GM12878 (cell line): ENCODE measurements around the gene AGBL5. TPM values are rescaled to one million over a fixed set of nuclear protein-coding genes. Genes with fewer than 3 reads are reported as not detected.

Experiments used
- BMI1 ChIP-seq: fragments of 450-650 bp; IDR thresholded peaks from 2 replicates; pipeline ENCODE4 v1.6.1; 2016; ENCODE audit warnings: mild to moderate bottlenecking, moderate library complexity, borderline replicate concordance
- BRCA1 ChIP-seq: IDR thresholded peaks from 2 replicates; pipeline ENCODE4 v1.6.1; 2011; ENCODE audit warnings: low read depth, low read length, improper control_type of control experiment
- CBX5 ChIP-seq: sonication (generic); IDR thresholded peaks from 2 replicates; pipeline ENCODE4 v1.6.1; 2016; ENCODE audit warnings: low read depth, moderate library complexity, mild to moderate bottlenecking, inconsistent platforms
- DPF2 ChIP-seq: fragments of 450-650 bp; IDR thresholded peaks from 2 replicates; pipeline ENCODE4 v1.6.1; 2017; ENCODE audit warnings: mild to moderate bottlenecking
- GABPA ChIP-seq: IDR thresholded peaks from 2 replicates; pipeline ENCODE4 v1.6.1; 2014; ENCODE audit warnings: antibody characterized with exemption, low read depth, mild to moderate bottlenecking, inconsistent platforms
- HDGF ChIP-seq: fragments of 450-650 bp; IDR thresholded peaks from 2 replicates; pipeline ENCODE4 v1.6.1; 2016; ENCODE audit warnings: antibody characterized with exemption
- IKZF1 ChIP-seq: fragments of 450-650 bp; conservative IDR thresholded peaks from 2 replicates; pipeline ENCODE4 v1.6.1; 2017; ENCODE audit warnings: antibody characterized with exemption, mild to moderate bottlenecking
- IKZF2 ChIP-seq, 2 experiments: fragments of 450-650 bp; IDR thresholded peaks; 2 replicates each; pipeline ENCODE4 v1.6.1; 2017; ENCODE audit warnings: mild to moderate bottlenecking in 2 of 2, moderate library complexity in 2 of 2
- KDM1A ChIP-seq: fragments of 200-600 bp; sonication (generic); IDR thresholded peaks from 2 replicates; pipeline ENCODE4 v1.6.1; 2016; ENCODE audit warnings: borderline replicate concordance
- MYB ChIP-seq: fragments of 150-350 bp; IDR thresholded peaks from 2 replicates; pipeline ENCODE4 v1.6.1; 2014; ENCODE audit warnings: mild to moderate bottlenecking, low read depth, low read length, borderline replicate concordance
- NFYB ChIP-seq: IDR thresholded peaks from 2 replicates; pipeline ENCODE4 v1.6.1; 2011; ENCODE audit warnings: low read depth, mild to moderate bottlenecking, low read length, improper control_type of control experiment, moderate library complexity; ENCODE audit not compliant: insufficient read depth
- RFX5 ChIP-seq: IDR thresholded peaks from 2 replicates; pipeline ENCODE4 v1.6.1; 2011; ENCODE audit warnings: low read depth, low read length, improper control_type of control experiment
- SMARCA5 ChIP-seq: fragments of 450-650 bp; IDR thresholded peaks from 2 replicates; pipeline ENCODE4 v1.6.1; 2017; ENCODE audit warnings: mild to moderate bottlenecking
- SRF ChIP-seq, 2 experiments: IDR thresholded peaks; 2 replicates each; pipeline ENCODE4 v1.6.1; 2011; ENCODE audit warnings: low read depth in 2 of 2, low read length in 2 of 2, mild to moderate bottlenecking in 1 of 2, moderate library complexity in 1 of 2
- TAF1 ChIP-seq: IDR thresholded peaks from 2 replicates; pipeline ENCODE4 v1.6.1; 2011; ENCODE audit warnings: mild to moderate bottlenecking, low read depth, low read length, borderline replicate concordance
- ZNF622 ChIP-seq: fragments of 450-650 bp; IDR thresholded peaks from 2 replicates; pipeline ENCODE4 v1.6.1; 2017; ENCODE audit warnings: mild to moderate bottlenecking, inconsistent platforms
- ZSCAN29 ChIP-seq: fragments of 450-650 bp; IDR thresholded peaks from 2 replicates; pipeline ENCODE4 v1.6.1; 2017; ENCODE audit warnings: mild to moderate bottlenecking, moderate library complexity
- ZZZ3 ChIP-seq: IDR thresholded peaks from 2 replicates; pipeline ENCODE4 v1.6.1; 2011; ENCODE audit warnings: low read depth; ENCODE audit not compliant: control insufficient read depth, insufficient read length
- polyA plus RNA-seq, 11 experiments: library from polyadenylated mRNA; depleted of rRNA in 4 of 11; unstranded in 6 of 11; stranded (reverse) in 5 of 11; fragments of >200 nt; fragmentation: Nextera tagmentation in 4 of 11; fragmentation: Illumina TruSeq in 1 of 11; extraction: Ambion mirVana in 4 of 11; extraction: Trizol in 1 of 11; gene quantifications; 1 replicate in 1 of 11; 2 replicates in 10 of 11; pipeline versions ENCODE4 v1.2.1 to v1.2.3, GENCODE V29; 2011 to 2016; ENCODE audit warnings: inconsistent platforms in 2 of 11, missing spikeins in 2 of 11, low read depth in 1 of 11
- total RNA-seq, 4 experiments: library from RNA; depleted of rRNA in 3 of 4; stranded (reverse); fragments of >200 nt in 3 of 4; fragmentation: Illumina TruSeq in 1 of 4; extraction: Trizol in 1 of 4; gene quantifications; 2 replicates each; pipeline versions ENCODE4 v1.2.1 to v1.2.3, GENCODE V29; 2013 to 2021
- TF ChIP-seq, protein P1 (sequence below): fragments of 150-350 bp; IDR thresholded peaks from 2 replicates; pipeline ENCODE4 v1.6.1; 2014; ENCODE audit warnings: mild to moderate bottlenecking, low read depth, low read length
- TF ChIP-seq, protein P2 (sequence below): IDR thresholded peaks from 2 replicates; pipeline ENCODE4 v1.6.1; 2012; ENCODE audit warnings: low read depth, low read length, improper control_type of control experiment
- TF ChIP-seq, protein P3 (sequence below): IDR thresholded peaks from 2 replicates; pipeline ENCODE4 v1.6.1; 2012; ENCODE audit warnings: mild to moderate bottlenecking, low read depth, low read length
- TF ChIP-seq, protein P4 (sequence below): IDR thresholded peaks from 2 replicates; pipeline ENCODE4 v1.6.1; 2012; ENCODE audit warnings: low read length, inconsistent platforms
- TF ChIP-seq, protein P5 (sequence below): IDR thresholded peaks from 2 replicates; pipeline ENCODE4 v1.6.1; 2011; ENCODE audit warnings: mild to moderate bottlenecking, low read depth, low read length, moderate library complexity; ENCODE audit not compliant: insufficient replicate concordance

Gene AGBL5
- total and polyA plus RNA-seq, 10 of the 15 experiments (the other 5 are each of a cell fraction or from before 2014, with no cell fraction given): 1.9 to 28.5 (median 19.5) TPM

DNA sequence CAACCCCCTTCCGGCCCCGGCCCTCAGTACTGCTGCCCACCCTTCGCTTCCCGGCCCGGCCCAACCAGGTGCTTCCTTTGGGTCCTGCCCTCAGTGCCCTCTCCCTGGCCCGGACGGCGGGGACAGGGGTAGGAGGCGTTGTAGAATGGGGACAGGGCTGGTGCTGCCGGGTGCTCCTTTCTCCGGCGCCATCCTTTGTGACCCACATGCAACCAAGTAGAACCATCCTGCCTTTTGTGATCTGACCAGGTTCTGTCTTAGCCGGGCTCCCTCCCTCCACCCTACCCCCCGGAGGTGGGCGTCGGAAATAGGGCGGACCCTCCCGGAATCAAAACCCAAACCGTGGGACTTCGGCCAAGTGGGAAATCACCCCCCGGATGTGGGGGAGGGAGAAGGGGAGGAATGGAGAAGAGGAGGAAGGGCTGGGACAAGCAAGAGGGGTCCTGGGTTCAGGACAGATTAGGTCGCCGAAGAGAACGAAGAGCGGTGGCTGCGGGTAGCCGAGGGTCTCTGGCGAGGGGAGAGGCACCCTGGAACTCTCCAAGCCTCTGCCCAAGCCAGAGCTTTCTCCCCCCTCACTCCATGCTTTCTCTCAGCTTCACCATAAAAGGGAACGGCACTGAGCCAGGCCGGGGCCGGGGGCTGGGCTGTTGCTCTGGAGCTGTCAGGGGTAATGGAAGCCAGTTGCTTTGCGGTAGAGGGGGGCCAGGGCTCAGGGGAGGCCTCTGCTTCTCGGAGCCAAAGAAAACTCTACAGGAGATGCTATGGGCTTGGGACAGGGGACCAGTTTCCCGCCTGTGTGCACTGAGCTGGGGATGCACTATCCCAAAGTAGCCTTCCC lies 20.7 kb downstream of the AGBL5 start (continued):
- TF ChIP-seq MYB (no peak), BMI1 (no peak), DPF2 (no peak), NFYB (no peak), HDGF (no peak; the same call in 1 of the 2 replicates), BRCA1 (no peak), IKZF1 (no peak), ZZZ3 (no peak), IKZF2 (IDR thresholded peaks at IDR 0.05) (peak in 1 of 2 experiments; percentile 46; a peak in 2 of 4 replicates), KDM1A (no peak), ZNF622 (no peak), ZSCAN29 (no peak), SMARCA5 (no peak; the same call in 1 of the 2 replicates), RFX5 (no peak), CBX5 (no peak), TAF1 (no peak), SRF (IDR thresholded peaks at IDR 0.05; ENCODE audit: low read depth in 2 of 2, low read length in 2 of 2) (peak; percentile 21 to 85; a peak in 2 of 4 replicates), GABPA (no peak)
- TF ChIP-seq, protein P1, sequence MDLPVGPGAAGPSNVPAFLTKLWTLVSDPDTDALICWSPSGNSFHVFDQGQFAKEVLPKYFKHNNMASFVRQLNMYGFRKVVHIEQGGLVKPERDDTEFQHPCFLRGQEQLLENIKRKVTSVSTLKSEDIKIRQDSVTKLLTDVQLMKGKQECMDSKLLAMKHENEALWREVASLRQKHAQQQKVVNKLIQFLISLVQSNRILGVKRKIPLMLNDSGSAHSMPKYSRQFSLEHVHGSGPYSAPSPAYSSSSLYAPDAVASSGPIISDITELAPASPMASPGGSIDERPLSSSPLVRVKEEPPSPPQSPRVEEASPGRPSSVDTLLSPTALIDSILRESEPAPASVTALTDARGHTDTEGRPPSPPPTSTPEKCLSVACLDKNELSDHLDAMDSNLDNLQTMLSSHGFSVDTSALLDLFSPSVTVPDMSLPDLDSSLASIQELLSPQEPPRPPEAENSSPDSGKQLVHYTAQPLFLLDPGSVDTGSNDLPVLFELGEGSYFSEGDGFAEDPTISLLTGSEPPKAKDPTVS: no peak
- TF ChIP-seq, protein P2, sequence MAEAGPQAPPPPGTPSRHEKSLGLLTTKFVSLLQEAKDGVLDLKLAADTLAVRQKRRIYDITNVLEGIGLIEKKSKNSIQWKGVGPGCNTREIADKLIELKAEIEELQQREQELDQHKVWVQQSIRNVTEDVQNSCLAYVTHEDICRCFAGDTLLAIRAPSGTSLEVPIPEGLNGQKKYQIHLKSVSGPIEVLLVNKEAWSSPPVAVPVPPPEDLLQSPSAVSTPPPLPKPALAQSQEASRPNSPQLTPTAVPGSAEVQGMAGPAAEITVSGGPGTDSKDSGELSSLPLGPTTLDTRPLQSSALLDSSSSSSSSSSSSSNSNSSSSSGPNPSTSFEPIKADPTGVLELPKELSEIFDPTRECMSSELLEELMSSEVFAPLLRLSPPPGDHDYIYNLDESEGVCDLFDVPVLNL: no peak
- TF ChIP-seq, protein P3, sequence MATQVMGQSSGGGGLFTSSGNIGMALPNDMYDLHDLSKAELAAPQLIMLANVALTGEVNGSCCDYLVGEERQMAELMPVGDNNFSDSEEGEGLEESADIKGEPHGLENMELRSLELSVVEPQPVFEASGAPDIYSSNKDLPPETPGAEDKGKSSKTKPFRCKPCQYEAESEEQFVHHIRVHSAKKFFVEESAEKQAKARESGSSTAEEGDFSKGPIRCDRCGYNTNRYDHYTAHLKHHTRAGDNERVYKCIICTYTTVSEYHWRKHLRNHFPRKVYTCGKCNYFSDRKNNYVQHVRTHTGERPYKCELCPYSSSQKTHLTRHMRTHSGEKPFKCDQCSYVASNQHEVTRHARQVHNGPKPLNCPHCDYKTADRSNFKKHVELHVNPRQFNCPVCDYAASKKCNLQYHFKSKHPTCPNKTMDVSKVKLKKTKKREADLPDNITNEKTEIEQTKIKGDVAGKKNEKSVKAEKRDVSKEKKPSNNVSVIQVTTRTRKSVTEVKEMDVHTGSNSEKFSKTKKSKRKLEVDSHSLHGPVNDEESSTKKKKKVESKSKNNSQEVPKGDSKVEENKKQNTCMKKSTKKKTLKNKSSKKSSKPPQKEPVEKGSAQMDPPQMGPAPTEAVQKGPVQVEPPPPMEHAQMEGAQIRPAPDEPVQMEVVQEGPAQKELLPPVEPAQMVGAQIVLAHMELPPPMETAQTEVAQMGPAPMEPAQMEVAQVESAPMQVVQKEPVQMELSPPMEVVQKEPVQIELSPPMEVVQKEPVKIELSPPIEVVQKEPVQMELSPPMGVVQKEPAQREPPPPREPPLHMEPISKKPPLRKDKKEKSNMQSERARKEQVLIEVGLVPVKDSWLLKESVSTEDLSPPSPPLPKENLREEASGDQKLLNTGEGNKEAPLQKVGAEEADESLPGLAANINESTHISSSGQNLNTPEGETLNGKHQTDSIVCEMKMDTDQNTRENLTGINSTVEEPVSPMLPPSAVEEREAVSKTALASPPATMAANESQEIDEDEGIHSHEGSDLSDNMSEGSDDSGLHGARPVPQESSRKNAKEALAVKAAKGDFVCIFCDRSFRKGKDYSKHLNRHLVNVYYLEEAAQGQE: no peak
- TF ChIP-seq, protein P4, sequence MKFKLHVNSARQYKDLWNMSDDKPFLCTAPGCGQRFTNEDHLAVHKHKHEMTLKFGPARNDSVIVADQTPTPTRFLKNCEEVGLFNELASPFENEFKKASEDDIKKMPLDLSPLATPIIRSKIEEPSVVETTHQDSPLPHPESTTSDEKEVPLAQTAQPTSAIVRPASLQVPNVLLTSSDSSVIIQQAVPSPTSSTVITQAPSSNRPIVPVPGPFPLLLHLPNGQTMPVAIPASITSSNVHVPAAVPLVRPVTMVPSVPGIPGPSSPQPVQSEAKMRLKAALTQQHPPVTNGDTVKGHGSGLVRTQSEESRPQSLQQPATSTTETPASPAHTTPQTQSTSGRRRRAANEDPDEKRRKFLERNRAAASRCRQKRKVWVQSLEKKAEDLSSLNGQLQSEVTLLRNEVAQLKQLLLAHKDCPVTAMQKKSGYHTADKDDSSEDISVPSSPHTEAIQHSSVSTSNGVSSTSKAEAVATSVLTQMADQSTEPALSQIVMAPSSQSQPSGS: no peak
- TF ChIP-seq, protein P5, sequence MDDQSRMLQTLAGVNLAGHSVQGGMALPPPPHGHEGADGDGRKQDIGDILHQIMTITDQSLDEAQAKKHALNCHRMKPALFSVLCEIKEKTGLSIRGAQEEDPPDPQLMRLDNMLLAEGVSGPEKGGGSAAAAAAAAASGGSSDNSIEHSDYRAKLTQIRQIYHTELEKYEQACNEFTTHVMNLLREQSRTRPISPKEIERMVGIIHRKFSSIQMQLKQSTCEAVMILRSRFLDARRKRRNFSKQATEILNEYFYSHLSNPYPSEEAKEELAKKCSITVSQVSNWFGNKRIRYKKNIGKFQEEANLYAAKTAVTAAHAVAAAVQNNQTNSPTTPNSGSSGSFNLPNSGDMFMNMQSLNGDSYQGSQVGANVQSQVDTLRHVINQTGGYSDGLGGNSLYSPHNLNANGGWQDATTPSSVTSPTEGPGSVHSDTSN: no peak
